ENCODE measurements around the gene MAPK10. TPM values are rescaled to one million over a fixed set of nuclear protein-coding genes. Genes with fewer than 3 reads are reported as not detected.
"Not testable (repeated sequence)": the region's sequence is repeated elsewhere in the genome, so short reads cannot be mapped to it uniquely, and the experiment has no call there.

MAPK10 gene
- total RNA-seq, 1 donor from 2014 or later, result 2.2 TPM

- no peak for TF ChIP-seq CTCF (conservative IDR thresholded peaks at IDR 0.05; ENCODE audit: low read depth, low read length)
- DNase-seq (ENCODE audit: low read depth), result no peak
- H3K4me3 ChIP-seq (ENCODE audit: low read depth, low read length), result no peak overlapping the region
These were observed 174.2 kb downstream of the MAPK10 start for GRCh38 chr4:86185659-86186058.

GRCh38 chr4:86184901-86185285 is 175.0 kb downstream of the MAPK10 start:
- TF ChIP-seq CTCF (conservative IDR thresholded peaks at IDR 0.05; ENCODE audit: low read depth, low read length), result no peak
- no peak for DNase-seq (ENCODE audit: low read depth)
- no peak overlapping the region for H3K4me3 ChIP-seq (ENCODE audit: low read depth, low read length)

- H3K4me3 ChIP-seq (ENCODE audit: low read depth, low read length), result no peak overlapping the region
- TF ChIP-seq CTCF (conservative IDR thresholded peaks at IDR 0.05; ENCODE audit: low read depth, low read length), result no peak
- DNase-seq (ENCODE audit: low read depth), result no peak
These were observed 175.5 kb downstream of the MAPK10 start for GRCh38 chr4:86184216-86184900.

- TF ChIP-seq CTCF (conservative IDR thresholded peaks at IDR 0.05; ENCODE audit: low read depth, low read length), result no peak
- H3K4me3 ChIP-seq (ENCODE audit: low read depth, low read length), result no peak overlapping the region
- no peak for DNase-seq (ENCODE audit: low read depth)
These were observed 178.3 kb downstream of the MAPK10 start for GRCh38 chr4:86181585-86181984.

- DNase-seq (ENCODE audit: low read depth), result no peak
- TF ChIP-seq CTCF (conservative IDR thresholded peaks at IDR 0.05; ENCODE audit: low read depth, low read length), result no peak
- H3K4me3 ChIP-seq (ENCODE audit: low read depth, low read length), result no peak overlapping the region
These were observed 181.6 kb downstream of the MAPK10 start for GRCh38 chr4:86178211-86178610.

GRCh38 chr4:86174506-86174905 is 185.3 kb downstream of the MAPK10 start:
- no peak for TF ChIP-seq CTCF (conservative IDR thresholded peaks at IDR 0.05; ENCODE audit: low read depth, low read length)
- no peak for DNase-seq (ENCODE audit: low read depth)
- H3K4me3 ChIP-seq (ENCODE audit: low read depth, low read length), result no peak overlapping the region

GRCh38 chr4:86168335-86168734 is 191.5 kb downstream of the MAPK10 start:
- not testable (repeated sequence) for H3K4me3 ChIP-seq (ENCODE audit: low read depth, low read length); DNase-seq (ENCODE audit: low read depth)

Measured in epithelial cell of proximal tubule (primary cell).